ENCODE data around the gene SMURF2. TPM values are rescaled to one million over a fixed set of nuclear protein-coding genes. Genes with fewer than 3 reads are reported as not detected.

Gene SMURF2
- total and polyA plus RNA-seq, 9 of the 15 experiments (the other 6 are each of a cell fraction or from before 2014, with no cell fraction given) = 3.8 to 22.0 (median 14.8) TPM

- TF ChIP-seq ZBTB49 (CRISPR knock-in tag; IDR thresholded peaks at IDR 0.05; ENCODE audit: borderline replicate concordance) (no peak), NKRF (IDR thresholded peaks at IDR 0.05; ENCODE audit: borderline replicate concordance) (peak; percentile 82), SRF (CRISPR knock-in tag; IDR thresholded peaks at IDR 0.05) (0 out of 4 replicates have a peak, but pooled peaks of 1 of the 2 experiments have one; percentile 48), SP1 (CRISPR knock-in tag; IDR thresholded peaks at IDR 0.05) (peak; percentile 87; the same call in 1 of the 2 replicates), TFAM (CRISPR knock-in tag; conservative IDR thresholded peaks at IDR 0.05) (no peak), POLR2AphosphoS5 (IDR thresholded peaks at IDR 0.05; ENCODE audit: control insufficient read depth, insufficient read depth, low read depth, low read length) (peak; percentile 44), SUPT5H (IDR thresholded peaks at IDR 0.05) (peak; percentile 84), ZNF699 (CRISPR knock-in tag; IDR thresholded peaks at IDR 0.05; ENCODE audit: insufficient replicate concordance) (no peak), MECOM (CRISPR knock-in tag; IDR thresholded peaks at IDR 0.05) (no peak), SIX5 (IDR thresholded peaks at IDR 0.05; ENCODE audit: borderline replicate concordance in 1 of 2, insufficient read depth in 1 of 2, low read depth in 1 of 2, low read length in 2 of 2) (0 out of 4 replicates have a peak, but pooled peaks of 1 of the 2 experiments have one; percentile 13), RFX1 (IDR thresholded peaks at IDR 0.05) (no peak), USF1 (CRISPR knock-in tag; IDR thresholded peaks at IDR 0.05) (peak; percentile 94), THRA (IDR thresholded peaks at IDR 0.05) (no peak), KDM5B (IDR thresholded peaks at IDR 0.05; ENCODE audit: insufficient replicate concordance, low read depth, low read length) (peak; percentile 65), ZKSCAN3 (CRISPR knock-in tag; IDR thresholded peaks at IDR 0.05) (no peak), MCM3 (IDR thresholded peaks at IDR 0.05) (no peak), THAP7 (CRISPR knock-in tag; IDR thresholded peaks at IDR 0.05) (no peak), TAF15 (IDR thresholded peaks at IDR 0.05; ENCODE audit: low read depth, low read length) (no peak), TAF1 (IDR thresholded peaks at IDR 0.05; ENCODE audit: control insufficient read depth, extremely low read depth, insufficient read depth, low read length, severe bottlenecking) (peak; percentile 76)
Observed at GRCh38 chr17:64506576-64507412, 155.3 kb downstream of the SMURF2 start, which contains the start of gene CEP95 (continued).

Data from K562 (cell line).